ENCODE results near the gene CYB561D2.

CYB561D2 gene

GRCh38 chr3:50341996-50342650, 8.5 kb upstream of the CYB561D2 start:
- DNase-seq = no peak

- no peak for DNase-seq
Measured at GRCh38 chr3:50342813-50343633, 7.6 kb upstream of the CYB561D2 start.

GRCh38 chr3:50345008-50345407, 5.7 kb upstream of the CYB561D2 start:
- no peak for DNase-seq

- DNase-seq = peak; percentile 59 to 80 (median 72)
Measured at GRCh38 chr3:50345586-50346234, 5.0 kb upstream of the CYB561D2 start, which contains the start of gene ZMYND10. Gene ZMYND10, minus strand, starts transcription at chr3:50345732. Its CDS starts 153 bp downstream, at chr3:50345579.

GRCh38 chr3:50347187-50347813, 3.4 kb upstream of the CYB561D2 start:
- DNase-seq = peak; percentile 61 to 78 (median 71)

GRCh38 chr3:50350213-50350526, 492 bp upstream of the CYB561D2 start:
- DNase-seq = no peak

GRCh38 chr3:50351323-50351697, 648 bp downstream of the CYB561D2 start:
- no peak for DNase-seq

DNA sequence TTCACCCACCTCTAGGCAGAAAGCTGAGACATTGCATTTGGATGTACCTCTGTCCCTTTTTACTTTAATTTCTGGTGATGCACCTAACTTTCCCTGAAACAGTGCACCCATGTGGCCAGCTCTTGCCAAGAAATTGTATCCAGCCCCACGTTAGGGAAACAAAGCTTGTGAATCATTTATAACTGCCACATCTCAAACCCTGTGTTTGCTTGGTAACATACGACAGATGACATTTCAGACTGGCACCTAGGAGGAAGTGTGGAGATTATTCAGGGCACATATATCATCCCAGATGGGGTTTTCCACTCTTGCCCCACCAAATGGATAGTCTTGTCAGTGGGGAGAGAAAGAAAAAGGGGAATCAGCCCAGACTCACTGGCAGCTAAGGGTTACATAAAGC, 2.1 kb downstream of the CYB561D2 start:
- no peak for DNase-seq

DNA sequence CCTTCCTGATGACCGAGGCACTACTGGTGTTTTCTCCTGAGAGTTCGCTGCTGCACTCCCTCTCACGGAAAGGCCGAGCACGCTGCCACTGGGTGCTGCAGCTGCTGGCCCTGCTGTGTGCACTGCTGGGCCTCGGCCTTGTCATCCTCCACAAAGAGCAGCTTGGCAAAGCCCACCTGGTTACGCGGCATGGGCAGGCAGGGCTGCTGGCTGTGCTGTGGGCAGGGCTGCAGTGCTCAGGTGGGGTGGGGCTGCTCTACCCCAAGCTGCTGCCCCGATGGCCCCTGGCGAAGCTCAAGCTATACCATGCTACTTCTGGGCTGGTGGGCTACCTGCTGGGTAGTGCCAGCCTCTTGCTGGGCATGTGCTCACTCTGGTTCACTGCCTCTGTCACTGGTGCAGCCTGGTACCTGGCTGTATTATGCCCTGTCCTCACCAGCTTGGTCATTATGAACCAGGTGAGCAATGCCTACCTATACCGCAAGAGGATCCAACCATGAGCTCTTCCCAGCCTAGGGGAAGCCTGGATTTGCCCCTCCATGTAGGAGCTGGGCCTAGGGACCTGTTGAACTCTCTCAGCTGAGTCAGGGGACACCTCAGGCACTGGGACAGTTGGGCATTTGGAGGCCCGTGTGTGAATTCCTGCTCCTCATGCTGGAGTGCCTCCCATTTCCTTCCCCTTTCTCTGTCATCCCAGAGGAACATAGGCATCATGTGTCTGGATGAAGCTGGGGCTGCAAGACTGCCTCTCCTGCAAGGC, 2.8 kb downstream of the CYB561D2 start:
- DNase-seq = no peak

DNA sequence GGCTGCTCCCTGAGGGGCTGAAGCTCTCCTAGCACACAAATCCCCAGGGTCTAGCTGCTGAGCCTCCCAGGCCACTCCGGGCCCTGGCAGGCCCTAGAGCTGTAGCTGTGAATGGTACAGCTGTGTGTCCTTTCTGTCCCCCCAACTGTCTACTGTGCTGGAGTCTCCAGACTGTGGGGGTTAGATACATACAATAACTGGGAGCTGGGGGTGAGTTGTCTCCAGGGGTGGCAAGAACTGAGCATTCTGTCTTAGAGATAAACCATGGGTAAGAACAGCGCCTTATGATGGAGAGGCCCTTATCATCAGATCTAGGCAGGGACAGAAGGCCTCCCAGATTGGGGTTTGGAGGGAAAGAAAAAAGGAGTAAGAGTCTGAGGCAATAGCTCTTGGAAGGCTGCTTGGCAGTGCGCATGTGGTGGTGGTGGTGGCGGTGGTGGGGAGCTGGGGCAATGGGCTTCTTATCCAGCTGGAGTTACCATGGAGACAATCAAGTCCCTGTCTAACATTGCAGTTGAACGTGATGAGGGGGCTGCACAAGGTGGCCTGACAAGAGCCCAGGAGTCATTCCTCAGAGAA, 3.6 kb downstream of the CYB561D2 start:
- DNase-seq = no peak

- no peak for DNase-seq
Measured at GRCh38 chr3:50354850-50355249, 4.2 kb downstream of the CYB561D2 start.

- no peak for DNase-seq
Measured at GRCh38 chr3:50355829-50356552, 5.3 kb downstream of the CYB561D2 start.

DNA sequence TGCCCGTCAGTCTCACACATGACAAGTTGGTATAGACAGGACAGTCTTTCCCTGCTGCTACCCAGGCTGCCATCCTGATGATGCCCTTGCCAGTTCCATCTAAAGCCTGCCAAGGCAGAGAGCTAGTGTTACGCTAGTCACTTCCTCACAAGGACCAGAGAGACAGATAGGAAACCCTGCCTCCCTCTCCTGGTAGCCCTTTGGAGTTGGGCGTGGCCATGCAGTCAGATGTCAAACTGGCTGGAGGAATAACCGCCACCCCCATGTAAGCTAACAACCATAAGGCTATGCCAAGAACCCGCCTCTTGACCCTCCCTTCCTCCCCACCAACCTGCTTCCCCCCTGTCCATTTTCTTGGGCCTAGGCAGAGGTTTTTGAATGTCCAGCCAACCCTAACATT, 5.9 kb downstream of the CYB561D2 start:
- no peak for DNase-seq

- DNase-seq = no peak
Measured at GRCh38 chr3:50357481-50357880, 6.8 kb downstream of the CYB561D2 start.

DNA sequence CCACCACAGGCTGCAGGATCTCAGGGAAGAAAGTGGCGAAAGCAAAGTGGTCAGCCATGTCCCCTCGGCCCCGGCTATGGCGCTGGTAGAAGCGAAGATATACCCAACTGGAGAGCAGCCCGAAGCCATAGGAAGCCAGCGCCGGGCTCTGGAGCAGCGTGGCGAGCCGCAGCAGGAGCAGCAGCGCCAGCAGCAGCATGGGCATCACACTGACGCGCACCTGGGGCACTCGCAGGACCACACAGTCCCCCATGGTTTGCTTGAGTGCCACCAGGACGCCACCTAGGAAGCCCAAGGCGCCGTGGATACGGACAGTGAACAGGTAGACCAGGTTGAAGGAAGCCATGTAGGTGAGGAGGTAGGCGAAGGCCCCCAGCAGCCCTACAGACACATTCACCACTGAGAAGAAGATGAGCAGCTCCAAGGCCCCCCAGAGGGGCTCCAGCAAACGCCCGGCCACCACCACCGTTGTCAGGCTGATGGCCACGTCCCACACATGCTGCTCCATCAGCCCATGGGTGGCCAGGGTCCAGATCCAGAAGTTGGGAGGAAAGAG, 7.8 kb downstream of the CYB561D2 start:
- DNase-seq = no peak

DNA sequence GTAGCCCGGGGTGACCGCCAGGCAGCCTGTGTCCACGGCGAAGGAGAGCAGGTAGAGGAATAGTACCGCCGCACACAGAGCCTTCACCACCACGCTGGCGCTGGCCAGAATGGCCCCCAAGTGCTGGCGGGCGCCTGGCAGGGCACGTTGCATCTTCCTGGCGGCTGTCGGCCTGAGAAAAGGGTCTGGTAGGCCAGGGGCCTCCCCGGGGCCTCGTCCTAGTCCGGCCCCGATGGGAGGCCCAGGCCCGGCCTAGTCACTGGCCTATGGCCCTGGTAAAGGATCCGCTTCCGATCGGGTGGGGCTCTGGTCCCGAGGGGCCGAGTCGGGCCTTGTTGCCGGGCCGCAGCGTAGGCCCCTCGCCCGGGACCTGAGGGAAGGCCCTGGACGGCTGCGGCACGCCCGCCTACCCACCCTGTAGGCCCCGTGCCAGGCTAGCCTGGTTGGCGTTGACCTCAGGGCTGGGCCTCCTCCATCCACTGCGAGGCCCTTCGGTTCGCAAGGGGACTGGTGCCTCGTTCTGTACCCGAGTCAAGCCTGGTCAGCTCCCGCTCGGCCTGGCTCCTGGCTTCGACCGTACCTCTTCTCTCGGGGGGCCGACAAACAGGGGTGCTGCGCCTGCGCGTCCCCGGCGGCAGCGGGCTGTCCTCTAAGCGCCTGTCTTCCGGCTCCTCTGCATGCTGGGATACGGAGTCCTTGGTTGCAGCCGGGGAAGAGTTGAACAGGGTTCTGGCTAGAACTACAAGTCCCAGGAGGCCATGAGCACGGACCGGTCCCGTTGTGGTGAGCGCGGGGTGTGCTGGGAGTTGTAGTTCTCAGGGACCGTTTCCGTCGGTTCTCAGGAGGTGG, 8.5 kb downstream of the CYB561D2 start, which contains the start of gene TMEM115:
TMEM115 (minus strand) TSS at position 611 of the 849 bp plus-strand sequence; CDS start at position 153, 458 bp downstream.
- DNase-seq = peak; percentile 90 to 97 (median 96)

GRCh38 chr3:50359760-50360110, 9.1 kb downstream of the CYB561D2 start:
- no peak for DNase-seq

- DNase-seq = no peak
Measured at GRCh38 chr3:50364573-50365079, 14.0 kb downstream of the CYB561D2 start.

DNA sequence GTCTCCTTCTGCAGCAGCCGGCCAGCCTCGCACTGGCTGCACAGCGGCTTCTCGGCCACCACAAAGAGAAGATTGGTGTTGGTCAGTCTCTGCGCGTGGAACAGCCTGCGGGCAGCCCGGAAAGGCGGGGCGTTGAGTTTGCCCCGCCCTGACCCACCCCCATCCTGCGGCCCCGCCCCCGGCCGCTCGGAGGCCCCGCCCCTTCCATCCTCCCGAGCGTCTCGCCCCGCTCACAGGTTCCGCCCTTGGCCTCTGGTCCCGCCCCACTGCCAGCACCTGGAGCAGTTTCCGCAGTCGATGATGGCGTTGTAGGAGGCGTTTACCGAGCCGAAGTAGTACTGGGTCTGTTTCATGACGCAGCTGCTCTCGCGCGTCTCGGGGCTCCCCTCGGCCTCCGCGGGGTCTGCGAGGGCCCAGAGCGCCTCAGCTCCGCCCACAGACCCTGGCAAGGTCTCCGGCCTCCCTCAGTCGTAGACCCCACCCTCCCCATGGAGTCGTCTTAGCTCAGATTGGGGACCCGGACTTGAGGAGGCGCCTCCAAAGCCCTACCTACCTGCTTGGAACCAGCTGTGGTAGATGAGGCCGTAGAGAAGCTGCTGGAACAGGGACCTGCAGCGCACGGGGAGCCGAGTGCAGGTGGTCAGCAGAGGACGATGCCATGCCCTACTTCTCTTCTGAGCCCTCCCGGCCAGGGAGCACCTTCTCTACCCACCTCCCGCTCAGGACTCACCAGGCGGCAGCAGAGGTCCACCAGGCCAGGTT, 14.6 kb downstream of the CYB561D2 start:
- DNase-seq = peak; percentile 93 to 95 (median 94)

Data from T-helper 1 cell (primary cell).